ENCODE data around the gene GNG4. TPM values are rescaled to one million over a fixed set of nuclear protein-coding genes. Genes with fewer than 3 reads are reported as not detected.
"Not testable (repeated sequence)": the region's sequence is repeated elsewhere in the genome, so short reads cannot be mapped to it uniquely, and the experiment has no call there.

GNG4 gene
- total and polyA plus RNA-seq, 7 donors, result 1.5 to 31.9 (median 3.9) TPM

GRCh38 chr1:235579891-235580290 is 69.7 kb downstream of the GNG4 start:
- H3K27ac ChIP-seq, result no peak overlapping the region
- no peaks in the 10 kb centered on the region for H3K4me1 ChIP-seq
- 95 to 97% methylated on average over 3 of the region's 3 CpGs for WGBS, 2 donors
- no peak overlapping the region for H3K4me3 ChIP-seq
- no peaks in the 10 kb centered on the region for H3K36me3 ChIP-seq
- intact Hi-C loops (cut with DNase I), result no loop called here
- peaks cover 0 to 2% (median 0%) of the 10 kb centered on the region in 4 donors for H3K9me3 ChIP-seq
- TF ChIP-seq POLR2A (IDR thresholded peaks at IDR 0.05) (no peak), CTCF (IDR thresholded peaks at IDR 0.05) (no peak), POLR2AphosphoS5 (IDR thresholded peaks at IDR 0.05) (no peak), EP300 (IDR thresholded peaks at IDR 0.05) (no peak)
- DNase-seq, result no peak
- H3K27me3 ChIP-seq, result no peaks in the 10 kb centered on the region

- peaks cover 0 to 2% (median 0%) of the 10 kb centered on the region in 4 donors for H3K9me3 ChIP-seq
- H3K4me1 ChIP-seq, result no peaks in the 10 kb centered on the region
- DNase-seq, result no peak
- no peak for TF ChIP-seq POLR2A (IDR thresholded peaks at IDR 0.05)
- TF ChIP-seq POLR2AphosphoS5 (IDR thresholded peaks at IDR 0.05), result no peak
- no peak for TF ChIP-seq CTCF (IDR thresholded peaks at IDR 0.05)
- no peak for TF ChIP-seq EP300 (IDR thresholded peaks at IDR 0.05)
- H3K27me3 ChIP-seq, result no peaks in the 10 kb centered on the region
- 92 to 94% methylated on average over 6 of the region's 6 CpGs for WGBS, 2 donors
- no peak overlapping the region for H3K4me3 ChIP-seq
- no peaks in the 10 kb centered on the region for H3K36me3 ChIP-seq
- H3K27ac ChIP-seq, result no peak overlapping the region
- intact Hi-C loops (cut with DNase I), result no loop called here
These were observed 74.0 kb downstream of the GNG4 start for GRCh38 chr1:235575597-235575996.

- Histone ChIP-seq H3K4me3 (no peak overlapping the region), H3K9me3 (no peaks in the 10 kb centered on the region), H3K36me3 (no peaks in the 10 kb centered on the region), H3K4me1 (no peaks in the 10 kb centered on the region), H3K27me3 (no peaks in the 10 kb centered on the region), H3K27ac (no peak overlapping the region)
- no peak for DNase-seq
- 86 to 92% methylated on average over 2 of the region's 2 CpGs for WGBS, 2 donors
- TF ChIP-seq EP300 (IDR thresholded peaks at IDR 0.05) (no peak), POLR2A (IDR thresholded peaks at IDR 0.05) (no peak), POLR2AphosphoS5 (IDR thresholded peaks at IDR 0.05) (no peak), CTCF (IDR thresholded peaks at IDR 0.05) (no peak)
- intact Hi-C loops (cut with DNase I), result no loop called here
These were observed 75.7 kb downstream of the GNG4 start for GRCh38 chr1:235573880-235574279.

GRCh38 chr1:235572971-235573370 is 76.6 kb downstream of the GNG4 start:
- intact Hi-C loops (cut with DNase I), result not testable (repeated sequence)

GRCh38 chr1:235571482-235571881 is 78.1 kb downstream of the GNG4 start:
- Histone ChIP-seq H3K36me3 (no peaks in the 10 kb centered on the region), H3K4me3 (no peak overlapping the region), H3K4me1 (no peaks in the 10 kb centered on the region), H3K27ac (no peak overlapping the region), H3K27me3 (no peaks in the 10 kb centered on the region), H3K9me3 (no peaks in the 10 kb centered on the region)
- no peak for DNase-seq
- TF ChIP-seq EP300 (IDR thresholded peaks at IDR 0.05) (no peak), POLR2AphosphoS5 (IDR thresholded peaks at IDR 0.05) (no peak), POLR2A (IDR thresholded peaks at IDR 0.05) (no peak), CTCF (IDR thresholded peaks at IDR 0.05) (no peak)
- intact Hi-C loops (cut with DNase I), result no loop called here
- 90 to 93% methylated on average over 3 of the region's 3 CpGs for WGBS, 2 donors

More at GRCh38 chr1:235572971-235573370, 76.6 kb downstream of the GNG4 start:
- H3K9me3 ChIP-seq, H3K27ac ChIP-seq, H3K4me3 ChIP-seq, H3K36me3 ChIP-seq, DNase-seq, H3K27me3 ChIP-seq, H3K4me1 ChIP-seq: not testable (repeated sequence)
- WGBS, 2 donors, result 97 to 98% methylated on average over 5 of the region's 5 CpGs

Data from sigmoid colon (tissue), 7 donors.